T1000 (cell line): ENCODE data around the gene PDZD7.

Source experiments
- DNase-seq: peaks from one replicate; lab custom pipeline; 2025; ENCODE audit warnings: mixed read lengths; lab: John Stamatoyannopoulos, UW

PDZD7 gene

DNA sequence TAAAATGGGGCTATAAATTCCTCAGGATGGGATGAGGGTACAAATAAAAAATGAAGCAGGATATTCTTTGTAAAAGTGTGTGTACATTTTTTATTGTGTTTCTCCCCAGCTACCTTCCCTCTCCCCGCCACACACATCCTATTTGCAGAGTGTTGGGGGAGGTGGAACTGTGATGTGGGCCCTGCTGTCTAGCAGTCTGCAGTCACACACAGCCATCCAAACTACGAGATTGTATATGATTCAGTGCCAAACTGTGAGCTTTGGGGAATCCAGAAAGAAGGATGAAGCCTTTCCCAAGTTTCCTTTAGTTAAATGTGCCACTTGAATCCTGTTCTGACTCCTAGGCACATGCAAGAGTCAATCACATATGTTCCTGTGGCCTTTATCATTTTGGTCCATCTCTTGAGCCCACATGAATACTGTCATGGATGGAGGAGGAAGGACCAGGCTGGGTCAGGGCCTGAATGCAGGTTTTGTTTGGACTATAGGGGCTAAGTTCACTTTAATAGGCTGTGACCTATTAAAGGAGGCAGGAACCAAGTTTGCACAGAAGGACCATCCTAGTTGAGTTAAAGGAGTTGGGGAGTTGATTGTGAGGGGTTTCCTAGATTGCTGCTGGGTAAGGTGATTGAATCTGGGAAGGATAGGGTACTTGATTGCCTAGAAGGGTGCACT, 62.7 kb downstream of the PDZD7 start:
- DNase-seq = no peak

DNA sequence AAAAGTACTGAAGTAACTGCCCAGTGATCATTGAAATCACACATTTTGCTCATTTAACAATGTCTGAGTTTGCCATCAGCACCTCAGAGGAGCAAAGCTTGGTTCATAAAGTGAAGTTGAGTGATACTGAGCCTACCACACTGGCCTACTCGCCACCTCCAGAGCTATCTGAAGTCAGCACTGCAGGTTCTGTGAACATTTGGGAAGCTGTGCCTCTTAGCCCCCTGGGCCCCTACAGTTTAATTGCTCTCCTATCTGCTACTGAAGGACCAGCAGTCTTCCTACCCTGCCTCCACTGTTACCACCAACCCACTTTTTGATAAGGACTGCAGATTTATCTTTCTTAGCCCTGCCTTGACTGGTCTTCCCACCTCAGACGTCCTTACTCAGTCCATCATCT, 63.6 kb downstream of the PDZD7 start:
- no peak for DNase-seq

DNA sequence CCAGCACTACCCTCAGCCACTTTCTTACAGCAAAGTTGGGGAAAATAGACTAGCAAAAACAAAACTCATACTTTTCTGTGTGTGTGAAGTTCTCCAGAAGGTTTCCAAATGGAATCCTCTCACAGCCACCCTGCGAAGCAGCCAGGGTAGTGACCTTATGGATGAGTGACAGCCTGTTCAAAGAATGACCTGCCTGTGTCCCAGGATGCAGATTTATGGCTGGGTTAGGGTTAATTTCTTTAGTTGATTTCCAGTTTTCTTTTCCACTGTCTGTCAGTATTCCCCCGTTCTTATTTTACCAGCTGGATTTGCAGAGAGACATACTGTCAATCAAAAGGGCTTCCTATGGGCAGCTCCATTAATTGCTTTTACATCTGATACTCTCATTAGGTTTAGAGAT, 64.0 kb downstream of the PDZD7 start:
- no peak for DNase-seq

DNA sequence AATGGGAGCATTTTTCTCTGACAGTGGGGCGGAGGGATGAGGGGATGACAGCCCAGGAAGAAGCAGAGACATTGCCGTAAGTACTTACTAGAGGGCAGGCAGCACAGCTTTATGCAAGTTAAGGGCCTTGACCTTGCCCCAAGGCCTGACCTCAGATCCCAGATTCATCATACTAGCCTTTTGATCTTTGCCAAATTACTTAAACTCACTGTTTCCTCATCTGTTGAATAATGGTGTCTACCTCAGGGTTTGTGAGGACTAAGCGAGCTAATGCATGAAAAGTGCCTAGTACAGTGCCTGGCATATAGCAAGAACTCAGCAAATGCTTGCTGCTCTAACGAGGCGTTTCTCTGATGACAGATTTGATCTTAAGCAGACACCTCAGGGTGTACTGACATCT, 65.1 kb downstream of the PDZD7 start:
- no peak for DNase-seq

DNA sequence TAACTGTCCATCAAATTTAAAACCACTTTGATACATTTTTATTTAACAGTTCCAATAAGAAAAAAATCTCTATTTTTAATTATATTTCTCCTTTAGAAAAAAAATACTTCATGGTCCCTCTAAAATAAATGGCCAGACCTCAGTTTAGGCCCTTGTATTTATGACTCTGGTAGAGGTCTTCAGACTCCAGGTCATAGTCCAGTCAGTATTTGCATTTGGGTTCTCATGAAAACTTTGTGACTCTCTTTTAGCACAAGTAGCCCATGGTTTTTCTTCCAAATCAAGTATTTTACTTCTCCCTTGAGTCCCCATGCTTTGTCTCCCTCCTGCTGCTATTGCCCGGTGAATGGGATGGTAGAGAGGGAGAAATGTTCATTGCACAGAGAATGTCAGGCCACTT, 67.1 kb downstream of the PDZD7 start:
- no peak for DNase-seq

DNA sequence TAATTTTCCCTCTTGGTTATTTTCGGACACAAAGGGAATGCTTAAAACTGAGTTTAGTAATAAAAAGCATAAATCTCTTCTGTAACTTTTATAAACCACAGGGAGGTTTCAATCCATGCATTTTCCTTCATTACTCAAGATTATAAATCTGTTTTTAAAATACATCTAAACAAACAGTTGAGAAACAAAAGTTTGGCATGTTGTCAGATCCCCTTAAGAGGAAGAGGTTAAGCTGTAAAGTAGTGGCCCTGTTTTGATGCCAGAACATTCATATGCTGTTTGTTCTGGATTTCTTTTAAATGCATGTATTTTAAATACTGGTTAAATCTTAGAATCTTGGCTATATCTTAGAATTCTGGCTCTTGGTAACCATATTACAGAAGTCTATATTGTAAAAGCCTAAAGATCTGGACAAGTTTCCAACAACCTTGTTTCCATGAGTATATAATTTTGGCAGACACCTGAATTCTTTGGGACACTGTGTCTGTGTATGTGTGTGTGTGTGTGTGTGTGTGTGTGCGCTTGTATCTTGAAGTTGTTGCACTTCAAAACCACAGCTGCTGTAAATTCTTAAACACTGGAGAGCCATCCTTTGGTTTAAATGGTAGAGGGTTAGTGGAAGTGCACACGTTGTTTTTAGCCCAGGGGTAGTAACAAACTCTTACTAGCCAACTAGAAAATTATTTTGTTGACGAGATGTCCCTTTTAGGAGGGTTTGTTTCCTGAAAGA, 68.4 kb downstream of the PDZD7 start:
- DNase-seq = no peak

DNA sequence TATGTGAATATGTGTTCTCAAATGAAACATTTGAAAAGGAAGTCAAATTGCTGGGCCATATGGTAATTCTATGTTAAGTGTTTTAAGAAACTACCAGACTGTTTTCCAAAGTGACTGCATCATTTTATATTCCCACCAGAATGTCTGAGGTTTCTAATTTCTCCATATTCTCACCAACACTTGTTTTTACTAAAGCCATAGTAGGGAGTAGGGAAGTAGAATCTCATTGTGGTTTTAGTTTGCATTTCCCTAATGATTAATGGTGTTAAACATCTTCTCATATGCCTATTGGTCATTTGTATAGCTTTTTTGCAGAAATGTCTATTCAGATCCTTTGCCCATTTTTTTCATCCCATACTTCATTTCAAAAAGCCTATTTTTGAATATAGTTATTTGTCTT, 70.7 kb downstream of the PDZD7 start:
- no peak for DNase-seq
